GM12878 (cell line): ENCODE results near the gene ZNF334.

Experiments used
- ATF7 ChIP-seq: fragments of 450-650 bp; IDR thresholded peaks from 2 replicates; pipeline ENCODE4 v1.6.1; 2016; ENCODE audit warnings: low read depth, mild to moderate bottlenecking
- BHLHE40 ChIP-seq, 2 experiments: fragments of 450-650 bp in 1 of 2; IDR thresholded peaks; 2 replicates each; pipeline ENCODE4 v1.6.1; 2011 to 2017; ENCODE audit warnings: low read depth in 2 of 2, borderline replicate concordance in 1 of 2, improper control_type of control experiment in 1 of 2, low read length in 1 of 2, mild to moderate bottlenecking in 1 of 2
- EZH2 ChIP-seq: IDR thresholded peaks from 2 replicates; pipeline ENCODE4 v1.6.1; 2012; ENCODE audit warnings: low read depth, mild to moderate bottlenecking, control low read depth, inconsistent platforms, low read length, borderline replicate concordance; ENCODE audit not compliant: control insufficient read depth
- JUND ChIP-seq: IDR thresholded peaks from 2 replicates; pipeline ENCODE4 v1.6.1; 2012; ENCODE audit warnings: low read depth, mild to moderate bottlenecking, low read length, improper control_type of control experiment, moderate library complexity
- MEF2A ChIP-seq: IDR thresholded peaks from 2 replicates; pipeline ENCODE4 v1.6.1; 2011; ENCODE audit warnings: low read depth, mild to moderate bottlenecking, low read length, moderate library complexity; ENCODE audit not compliant: insufficient read depth
- NR2C1 ChIP-seq: fragments of 450-650 bp; IDR thresholded peaks from 2 replicates; pipeline ENCODE4 v1.6.1; 2017; ENCODE audit warnings: antibody characterized with exemption, mild to moderate bottlenecking, moderate library complexity
- PML ChIP-seq: IDR thresholded peaks from 2 replicates; pipeline ENCODE4 v1.6.1; 2012; ENCODE audit warnings: low read length, inconsistent platforms
- POLR2A ChIP-seq: IDR thresholded peaks from 2 replicates; pipeline ENCODE4 v1.6.1; 2011; ENCODE audit warnings: low read depth, mild to moderate bottlenecking, low read length
- RAD21 ChIP-seq: IDR thresholded peaks from 2 replicates; pipeline ENCODE4 v1.6.1; 2011; ENCODE audit warnings: mild to moderate bottlenecking, low read depth, low read length, moderate library complexity; ENCODE audit not compliant: insufficient read depth
- SMC3 ChIP-seq: IDR thresholded peaks from 2 replicates; pipeline ENCODE4 v1.6.1; 2011; ENCODE audit warnings: low read length, improper control_type of control experiment, borderline replicate concordance
- TF ChIP-seq, protein P1 (sequence below), 3 experiments: IDR thresholded peaks in 2 of 3; conservative IDR thresholded peaks in 1 of 3; 2 replicates each; pipeline ENCODE4 v1.5.1; 2011; ENCODE audit warnings: low read depth in 3 of 3, low read length in 3 of 3, mild to moderate bottlenecking in 3 of 3, control low read depth in 2 of 3, moderate library complexity in 2 of 3, inconsistent platforms in 1 of 3, mixed read lengths in 1 of 3; ENCODE audit not compliant: control insufficient read depth in 2 of 3, insufficient read depth in 1 of 3; ENCODE audit errors: extremely low read depth in 1 of 3
- TF ChIP-seq, protein P2 (sequence below): IDR thresholded peaks from 2 replicates; pipeline ENCODE4 v1.6.1; 2012; ENCODE audit warnings: low read length, inconsistent platforms
- TF ChIP-seq, protein P3 (sequence below): IDR thresholded peaks from 2 replicates; pipeline ENCODE4 v1.6.1; 2012; ENCODE audit warnings: low read depth, low read length, improper control_type of control experiment

- TF ChIP-seq, protein P1, sequence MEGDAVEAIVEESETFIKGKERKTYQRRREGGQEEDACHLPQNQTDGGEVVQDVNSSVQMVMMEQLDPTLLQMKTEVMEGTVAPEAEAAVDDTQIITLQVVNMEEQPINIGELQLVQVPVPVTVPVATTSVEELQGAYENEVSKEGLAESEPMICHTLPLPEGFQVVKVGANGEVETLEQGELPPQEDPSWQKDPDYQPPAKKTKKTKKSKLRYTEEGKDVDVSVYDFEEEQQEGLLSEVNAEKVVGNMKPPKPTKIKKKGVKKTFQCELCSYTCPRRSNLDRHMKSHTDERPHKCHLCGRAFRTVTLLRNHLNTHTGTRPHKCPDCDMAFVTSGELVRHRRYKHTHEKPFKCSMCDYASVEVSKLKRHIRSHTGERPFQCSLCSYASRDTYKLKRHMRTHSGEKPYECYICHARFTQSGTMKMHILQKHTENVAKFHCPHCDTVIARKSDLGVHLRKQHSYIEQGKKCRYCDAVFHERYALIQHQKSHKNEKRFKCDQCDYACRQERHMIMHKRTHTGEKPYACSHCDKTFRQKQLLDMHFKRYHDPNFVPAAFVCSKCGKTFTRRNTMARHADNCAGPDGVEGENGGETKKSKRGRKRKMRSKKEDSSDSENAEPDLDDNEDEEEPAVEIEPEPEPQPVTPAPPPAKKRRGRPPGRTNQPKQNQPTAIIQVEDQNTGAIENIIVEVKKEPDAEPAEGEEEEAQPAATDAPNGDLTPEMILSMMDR (IDR thresholded peaks at IDR 0.05 in 2 of 3, conservative IDR thresholded peaks at IDR 0.05 in 1 of 3; ENCODE audit: control insufficient read depth in 2 of 3, extremely low read depth in 1 of 3, insufficient read depth in 1 of 3, low read depth in 3 of 3, low read length in 3 of 3), result no peak
- TF ChIP-seq SMC3 (no peak), RAD21 (no peak), POLR2A (no peak), MEF2A (no peak), ATF7 (no peak), JUND (no peak), PML (no peak), NR2C1 (no peak), EZH2 (no peak), BHLHE40 (IDR thresholded peaks at IDR 0.05; ENCODE audit: borderline replicate concordance in 1 of 2, low read depth in 2 of 2, low read length in 1 of 2) (no peak)
- TF ChIP-seq, protein P2, sequence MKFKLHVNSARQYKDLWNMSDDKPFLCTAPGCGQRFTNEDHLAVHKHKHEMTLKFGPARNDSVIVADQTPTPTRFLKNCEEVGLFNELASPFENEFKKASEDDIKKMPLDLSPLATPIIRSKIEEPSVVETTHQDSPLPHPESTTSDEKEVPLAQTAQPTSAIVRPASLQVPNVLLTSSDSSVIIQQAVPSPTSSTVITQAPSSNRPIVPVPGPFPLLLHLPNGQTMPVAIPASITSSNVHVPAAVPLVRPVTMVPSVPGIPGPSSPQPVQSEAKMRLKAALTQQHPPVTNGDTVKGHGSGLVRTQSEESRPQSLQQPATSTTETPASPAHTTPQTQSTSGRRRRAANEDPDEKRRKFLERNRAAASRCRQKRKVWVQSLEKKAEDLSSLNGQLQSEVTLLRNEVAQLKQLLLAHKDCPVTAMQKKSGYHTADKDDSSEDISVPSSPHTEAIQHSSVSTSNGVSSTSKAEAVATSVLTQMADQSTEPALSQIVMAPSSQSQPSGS, result no peak
- TF ChIP-seq, protein P3, sequence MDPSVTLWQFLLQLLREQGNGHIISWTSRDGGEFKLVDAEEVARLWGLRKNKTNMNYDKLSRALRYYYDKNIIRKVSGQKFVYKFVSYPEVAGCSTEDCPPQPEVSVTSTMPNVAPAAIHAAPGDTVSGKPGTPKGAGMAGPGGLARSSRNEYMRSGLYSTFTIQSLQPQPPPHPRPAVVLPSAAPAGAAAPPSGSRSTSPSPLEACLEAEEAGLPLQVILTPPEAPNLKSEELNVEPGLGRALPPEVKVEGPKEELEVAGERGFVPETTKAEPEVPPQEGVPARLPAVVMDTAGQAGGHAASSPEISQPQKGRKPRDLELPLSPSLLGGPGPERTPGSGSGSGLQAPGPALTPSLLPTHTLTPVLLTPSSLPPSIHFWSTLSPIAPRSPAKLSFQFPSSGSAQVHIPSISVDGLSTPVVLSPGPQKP, result no peak
Measured at GRCh38 chr20:46501337-46501942, 11.9 kb downstream of the ZNF334 start.
